B cell (primary cell): ENCODE measurements around the gene GNB3. TPM values are rescaled to one million over a fixed set of nuclear protein-coding genes. Genes with fewer than 3 reads are reported as not detected.
"Not testable (repeated sequence)": the region's sequence is repeated elsewhere in the genome, so short reads cannot be mapped to it uniquely, and the experiment has no call there.

ENCODE experiments used
- ATAC-seq: fragments of 200-7000 bp; cut with Tn5 transposase; one replicate; pipeline ENCODE4 v1.10.0; 2021; ENCODE audit warnings: low read depth, mild to moderate bottlenecking, moderate number of reproducible peaks, moderate library complexity
- CTCF ChIA-PET: fragments of 350-600 bp; sonication (Branson Sonifier 250); formaldehyde crosslinking; loops from one replicate; lab custom pipeline; 2021; ENCODE audit warnings: antibody characterized with exemption, inconsistent platforms; lab: Charles Lee
- POLR2A ChIA-PET: fragments of 350-600 bp; sonication (Branson Sonifier 250); formaldehyde crosslinking; loops from one replicate; lab custom pipeline; 2021; ENCODE audit warnings: antibody characterized with exemption; lab: Charles Lee
- DNase-seq: peaks from one replicate; pipeline ENCODE4 v3.0.0; 2013
- H2AFZ ChIP-seq: 2 replicates; pipeline ENCODE4 v1.6.1; 2012; ENCODE audit warnings: mild to moderate bottlenecking, low read depth, low read length; ENCODE audit not compliant: insufficient read depth, poor library complexity, severe bottlenecking
- H3K27ac ChIP-seq, 2 donors: 1 replicate in 1 of 2; 2 replicates in 1 of 2; pipeline ENCODE4 v1.5.1; 2012 to 2013; ENCODE audit warnings: low read length in 2 of 2, mild to moderate bottlenecking in 2 of 2, moderate library complexity in 1 of 2
- H3K27me3 ChIP-seq, 4 experiments: fragments of 200-600 bp in 1 of 4; sonication (generic) in 1 of 4; replicated peaks in 1 of 4; 1 replicate in 2 of 4; 2 replicates in 2 of 4; pipeline versions ENCODE4 v1.6.1 to v1.7.0; 2013 to 2016; ENCODE audit warnings: low read length in 3 of 4, mild to moderate bottlenecking in 2 of 4, mixed read lengths in 1 of 4, moderate library complexity in 1 of 4; ENCODE audit not compliant: insufficient read depth in 4 of 4, control insufficient read depth in 3 of 4; ENCODE audit errors: control extremely low read depth in 1 of 4
- H3K36me3 ChIP-seq, 2 experiments: replicated peaks in 1 of 2; 1 replicate in 1 of 2; 2 replicates in 1 of 2; pipeline versions ENCODE4 v1.6.1 to v1.7.1; 2013; ENCODE audit warnings: low read length in 1 of 2; ENCODE audit not compliant: insufficient read depth in 2 of 2, control insufficient read depth in 1 of 2; ENCODE audit errors: control extremely low read depth in 1 of 2, extremely low read depth in 1 of 2
- H3K4me1 ChIP-seq, 2 donors: fragments of 200-600 bp in 1 of 2; sonication (generic) in 1 of 2; 1 replicate in 1 of 2; 2 replicates in 1 of 2; pipeline versions ENCODE4 v1.5.1 to v1.6.1; 2013 to 2017; ENCODE audit warnings: low read length in 2 of 2; ENCODE audit not compliant: control insufficient read depth in 2 of 2, insufficient read depth in 2 of 2
- H3K4me2 ChIP-seq: replicated peaks from 2 replicates; pipeline ENCODE3; 2012; ENCODE audit warnings: mild to moderate bottlenecking, low read depth, low read length; ENCODE audit not compliant: poor library complexity, severe bottlenecking
- H3K4me3 ChIP-seq, 5 experiments: fragments of 200-600 bp in 1 of 5; sonication (generic) in 1 of 5; 1 replicate in 3 of 5; 2 replicates in 2 of 5; pipeline versions ENCODE4 v1.5.1 to v1.7.0; 2011 to 2016; ENCODE audit warnings: low read length in 4 of 5, mild to moderate bottlenecking in 4 of 5, low read depth in 2 of 5, control low read depth in 1 of 5, moderate library complexity in 1 of 5; ENCODE audit not compliant: insufficient read depth in 1 of 5; ENCODE audit errors: control extremely low read depth in 1 of 5, extremely low read depth in 1 of 5
- H3K79me2 ChIP-seq: fragments of 200-600 bp; sonication (generic); one replicate; pipeline ENCODE4 v1.6.0; 2016; ENCODE audit warnings: low read length; ENCODE audit not compliant: control insufficient read depth, insufficient read depth
- H3K9ac ChIP-seq: fragments of 200-600 bp; sonication (generic); 2 replicates; pipeline ENCODE4 v1.6.1; 2017; ENCODE audit warnings: mild to moderate bottlenecking, low read length, moderate library complexity
- H3K9me3 ChIP-seq, 3 donors: one replicate each; pipeline versions ENCODE4 v1.6.1 to v1.7.1; 2013; ENCODE audit warnings: low read length in 2 of 3; ENCODE audit not compliant: control insufficient read depth in 2 of 3, insufficient read depth in 1 of 3; ENCODE audit errors: control extremely low read depth in 1 of 3
- H4K20me1 ChIP-seq: 2 replicates; pipeline ENCODE4 v1.6.0; 2012; ENCODE audit warnings: mild to moderate bottlenecking, low read length; ENCODE audit not compliant: insufficient read depth, control insufficient read depth, poor library complexity, severe bottlenecking
- H3K27ac Mint-ChIP-seq: one replicate; pipeline ENCODE4 v1.8.0; 2021; ENCODE audit warnings: mixed read lengths
- H3K27me3 Mint-ChIP-seq: one replicate; pipeline ENCODE4 v1.8.0; 2021; ENCODE audit warnings: mixed read lengths
- H3K4me1 Mint-ChIP-seq: one replicate; pipeline ENCODE4 v1.8.0; 2021; ENCODE audit warnings: mixed read lengths
- H3K4me3 Mint-ChIP-seq: one replicate; pipeline ENCODE4 v1.8.0; 2021; ENCODE audit warnings: mixed read lengths
- H3K9me3 Mint-ChIP-seq: one replicate; pipeline ENCODE4 v1.8.0; 2022; ENCODE audit warnings: mixed read lengths; ENCODE audit not compliant: insufficient read depth
- CTCF ChIP-seq: fragments of 200-600 bp; IDR thresholded peaks from one replicate; pipeline ENCODE4 v1.8.0; 2022; ENCODE audit warnings: antibody characterized with exemption, mild to moderate bottlenecking
- EZH2 ChIP-seq: IDR thresholded peaks from 2 replicates; pipeline ENCODE4 v1.6.1; 2012; ENCODE audit warnings: borderline replicate concordance, low read depth, mild to moderate bottlenecking, moderate library complexity, low read length; ENCODE audit not compliant: insufficient read depth, poor library complexity, severe bottlenecking
- WGBS: methylation state at CpG from one replicate; pipeline ENCODE4 v1.1.5; 2013; ENCODE audit warnings: missing lambda C conversion rate; ENCODE audit not compliant: insufficient coverage; 5-methylcytosine and 5-hydroxymethylcytosine counted together
- intact Hi-C: fragments of 100-400 bp; cut with micrococcal nuclease; formaldehyde crosslinking; loops from one replicate; pipeline ENCODE4 v1.10.0; 2022
- polyA plus RNA-seq: library from polyadenylated mRNA; depleted of rRNA; stranded (reverse); fragments of >200 nt; gene quantifications from 2 replicates; pipeline ENCODE4 v1.2.3, GENCODE V29; 2012
- total RNA-seq, 2 donors: library from RNA; stranded (reverse); fragments of 120-200 nt in 1 of 2; gene quantifications; 1 replicate in 1 of 2; 2 replicates in 1 of 2; pipeline versions ENCODE4 v1.2.3 to v1.2.4, GENCODE V29; 2013 to 2022

The GNB3 gene
- total and polyA plus RNA-seq, 2 donors (not counting 1 experiment from before 2014, with no cell fraction given) = 0.27 to 0.49 TPM

GRCh38 chr12:6869049-6870021 lies 28.6 kb downstream of the GNB3 start:
- peaks cover 46% of the 10 kb centered on the region for H4K20me1 ChIP-seq
- no peak for ATAC-seq
- peaks cover 54% of the 10 kb centered on the region for H3K4me1 Mint-ChIP-seq

GRCh38 chr12:6870304-6870703 lies 29.6 kb downstream of the GNB3 start:
- intact Hi-C loops = not testable (repeated sequence)

More at GRCh38 chr12:6869049-6870021, 28.6 kb downstream of the GNB3 start:
- Histone ChIP-seq H3K9ac (no peak overlapping the region), H3K27me3 (no peaks in the 10 kb centered on the region), H3K79me2 (peaks cover 17% of the 10 kb centered on the region), H2AFZ (no peak overlapping the region), H3K4me2 (peak overlapping the region; percentile 97), H3K4me3 (no peak overlapping the region), H3K9me3 (no peaks in the 10 kb centered on the region), H3K27ac (no peak overlapping the region), H3K4me1 (peaks cover 37 to 50% of the 10 kb centered on the region in 2 donors), H3K36me3 (peaks cover 0 to 27% of the 10 kb centered on the region in 2 experiments)
- POLR2A ChIA-PET = interaction anchor here (0.6 to 5.5 kb wide), 10 partner anchors 16 to 92 kb away, joined by 3 to 49 read pairs (median 3); partner anchors contain the start of genes C12orf57, CDCA3, RNU7-1 and USP5
- H3K9me3 Mint-ChIP-seq = no peaks in the 10 kb centered on the region
- peak overlapping the region; percentile 89 for H3K4me3 Mint-ChIP-seq
- peak; percentile 89 for DNase-seq
- intact Hi-C loops = loop anchor here (1.0 to 2.0 kb wide), 8 partner anchors 55 to 244 kb away; partner anchors contain the start of genes C12orf57, C1R, C1RL and LPCAT3
- H3K27me3 Mint-ChIP-seq = no peaks in the 10 kb centered on the region
- TF ChIP-seq CTCF (peak; percentile 94), EZH2 (no peak)
- H3K27ac Mint-ChIP-seq = peak overlapping the region; percentile 89
- CTCF ChIA-PET = interaction anchor here (0.6 to 11.8 kb wide), 39 partner anchors 9 to 275 kb away, joined by 3 to 136 read pairs (median 5); partner anchors contain the start of genes C12orf57, C1R, C1RL and CDCA3
- 44% methylated on average over 12 of the region's 12 CpGs for WGBS

More at GRCh38 chr12:6870304-6870703, 29.6 kb downstream of the GNB3 start:
- Histone ChIP-seq H3K4me1 (peaks cover 37 to 50% of the 10 kb centered on the region in 2 donors), H3K79me2 (peaks cover 17% of the 10 kb centered on the region), H3K36me3 (peaks cover 0 to 21% of the 10 kb centered on the region in 2 experiments), H4K20me1 (peaks cover 46% of the 10 kb centered on the region)
- CTCF ChIA-PET = interaction anchor here (0.8 to 11.8 kb wide), 11 partner anchors 11 to 274 kb away, joined by 3 to 136 read pairs (median 16); partner anchors contain the start of genes C1RL, CDCA3, MLF2 and USP5
- H3K27me3 Mint-ChIP-seq, DNase-seq, H3K9me3 Mint-ChIP-seq, H3K9me3 ChIP-seq, H3K27ac ChIP-seq, H3K9ac ChIP-seq, H2AFZ ChIP-seq, H3K4me3 ChIP-seq, H3K4me2 ChIP-seq, ATAC-seq, H3K27me3 ChIP-seq: not testable (repeated sequence)
- WGBS = no CpG with 5 or more reads among the region's 4 CpGs
- H3K27ac Mint-ChIP-seq = peak overlapping the region; percentile 46
- POLR2A ChIA-PET = interaction anchor here (0.6 to 1.1 kb wide), 5 partner anchors 18 to 94 kb away, joined by 3 to 8 read pairs (median 3); partner anchors contain the start of genes RNU7-1 and USP5
- H3K4me3 Mint-ChIP-seq = peak overlapping the region; percentile 50
- peaks cover 56% of the 10 kb centered on the region for H3K4me1 Mint-ChIP-seq
